ENCODE measurements around the gene SLC35D1.
"Not testable (repeated sequence)": the region's sequence is repeated elsewhere in the genome, so short reads cannot be mapped to it uniquely, and the experiment has no call there.

Gene SLC35D1

GRCh38 chr1:66980745-66981367 lies 73.1 kb downstream of the SLC35D1 start:
- H4K20me1 ChIP-seq (ENCODE audit: insufficient read depth, low read length, poor library complexity, severe bottlenecking), result no peaks in the 10 kb centered on the region
- H3K9ac ChIP-seq (ENCODE audit: low read depth, low read length, poor library complexity, severe bottlenecking), result no peak overlapping the region
- TF ChIP-seq CTCF (conservative IDR thresholded peaks at IDR 0.05; ENCODE audit: low read length) (no peak), EZH2phosphoT487 (IDR thresholded peaks at IDR 0.05; ENCODE audit: borderline replicate concordance) (no peak)
- no peaks in the 10 kb centered on the region for H3K4me1 ChIP-seq (ENCODE audit: insufficient read depth, low read length, poor library complexity, severe bottlenecking)
- no peaks in the 10 kb centered on the region for H3K9me3 ChIP-seq (ENCODE audit: insufficient read depth, low read depth, low read length)
- no peaks in the 10 kb centered on the region for H3K27me3 ChIP-seq (ENCODE audit: insufficient read depth, low read length, poor library complexity, severe bottlenecking)
- peak overlapping the region; percentile 63 for H3K4me3 ChIP-seq (ENCODE audit: low read length, poor library complexity, severe bottlenecking)
- no peaks in the 10 kb centered on the region for H3K9me2 ChIP-seq (replicated peaks; ENCODE audit: low read depth, low read length)
- peak overlapping the region; percentile 50 for H3K4me2 ChIP-seq (ENCODE audit: low read depth, low read length, poor library complexity, severe bottlenecking)
- no peaks in the 10 kb centered on the region for H3K79me2 ChIP-seq (ENCODE audit: insufficient read depth, low read length)
- H2AFZ ChIP-seq (ENCODE audit: low read length), result no peak overlapping the region
- peaks cover 87% of the 10 kb centered on the region for H3K36me3 ChIP-seq (ENCODE audit: insufficient read depth, low read length)
- H3F3A ChIP-seq (ENCODE audit: low read depth), result no peaks in the 10 kb centered on the region

GRCh38 chr1:66979621-66980020 lies 74.3 kb downstream of the SLC35D1 start:
- not testable (repeated sequence) for H3K4me2 ChIP-seq (ENCODE audit: low read depth, low read length, poor library complexity, severe bottlenecking); H3K79me2 ChIP-seq (ENCODE audit: insufficient read depth, low read length); H3K27me3 ChIP-seq (ENCODE audit: insufficient read depth, low read length, poor library complexity, severe bottlenecking); H3F3A ChIP-seq (ENCODE audit: low read depth); H4K20me1 ChIP-seq (ENCODE audit: insufficient read depth, low read length, poor library complexity, severe bottlenecking); H2AFZ ChIP-seq (ENCODE audit: low read length); H3K9me3 ChIP-seq (ENCODE audit: insufficient read depth, low read depth, low read length); H3K9ac ChIP-seq (ENCODE audit: low read depth, low read length, poor library complexity, severe bottlenecking); H3K4me1 ChIP-seq (ENCODE audit: insufficient read depth, low read length, poor library complexity, severe bottlenecking); H3K9me2 ChIP-seq (replicated peaks; ENCODE audit: low read depth, low read length); H3K4me3 ChIP-seq (ENCODE audit: low read length, poor library complexity, severe bottlenecking)
- peaks cover 89% of the 10 kb centered on the region for H3K36me3 ChIP-seq (ENCODE audit: insufficient read depth, low read length)

GRCh38 chr1:66978201-66978600 lies 75.7 kb downstream of the SLC35D1 start:
- H2AFZ ChIP-seq (ENCODE audit: low read length), result no peak overlapping the region
- no peak overlapping the region for H3K4me3 ChIP-seq (ENCODE audit: low read length, poor library complexity, severe bottlenecking)
- no peaks in the 10 kb centered on the region for H3K9me2 ChIP-seq (replicated peaks; ENCODE audit: low read depth, low read length)
- H3K36me3 ChIP-seq (ENCODE audit: insufficient read depth, low read length), result peaks cover 88% of the 10 kb centered on the region; the same call in 1 of the 2 replicates
- no peaks in the 10 kb centered on the region for H3K79me2 ChIP-seq (ENCODE audit: insufficient read depth, low read length)
- H3K9me3 ChIP-seq (ENCODE audit: insufficient read depth, low read depth, low read length), result no peaks in the 10 kb centered on the region
- H3K4me1 ChIP-seq (ENCODE audit: insufficient read depth, low read length, poor library complexity, severe bottlenecking), result no peaks in the 10 kb centered on the region
- H3K9ac ChIP-seq (ENCODE audit: low read depth, low read length, poor library complexity, severe bottlenecking), result no peak overlapping the region
- H3F3A ChIP-seq (ENCODE audit: low read depth), result no peaks in the 10 kb centered on the region
- H3K27me3 ChIP-seq (ENCODE audit: insufficient read depth, low read length, poor library complexity, severe bottlenecking), result no peaks in the 10 kb centered on the region
- no peak overlapping the region for H3K4me2 ChIP-seq (ENCODE audit: low read depth, low read length, poor library complexity, severe bottlenecking)
- H4K20me1 ChIP-seq (ENCODE audit: insufficient read depth, low read length, poor library complexity, severe bottlenecking), result no peaks in the 10 kb centered on the region
- TF ChIP-seq EZH2phosphoT487 (IDR thresholded peaks at IDR 0.05; ENCODE audit: borderline replicate concordance), result no peak
- no peak for TF ChIP-seq CTCF (conservative IDR thresholded peaks at IDR 0.05; ENCODE audit: low read length)

- Histone ChIP-seq H3K4me2 (ENCODE audit: low read depth, low read length, poor library complexity, severe bottlenecking) (no peak overlapping the region), H3K36me3 (ENCODE audit: insufficient read depth, low read length) (peaks cover 81% of the 10 kb centered on the region), H3K79me2 (ENCODE audit: insufficient read depth, low read length) (no peaks in the 10 kb centered on the region), H3K4me3 (ENCODE audit: low read length, poor library complexity, severe bottlenecking) (no peak overlapping the region), H4K20me1 (ENCODE audit: insufficient read depth, low read length, poor library complexity, severe bottlenecking) (no peaks in the 10 kb centered on the region), H3K27me3 (ENCODE audit: insufficient read depth, low read length, poor library complexity, severe bottlenecking) (no peaks in the 10 kb centered on the region), H2AFZ (ENCODE audit: low read length) (no peak overlapping the region), H3K4me1 (ENCODE audit: insufficient read depth, low read length, poor library complexity, severe bottlenecking) (no peaks in the 10 kb centered on the region), H3F3A (ENCODE audit: low read depth) (peaks cover 3% of the 10 kb centered on the region; the same call in 1 of the 2 replicates), H3K9me2 (replicated peaks; ENCODE audit: low read depth, low read length) (no peaks in the 10 kb centered on the region), H3K9ac (ENCODE audit: low read depth, low read length, poor library complexity, severe bottlenecking) (no peak overlapping the region), H3K9me3 (ENCODE audit: insufficient read depth, low read depth, low read length) (peaks cover 5% of the 10 kb centered on the region; the same call in 1 of the 2 replicates)
- TF ChIP-seq EZH2phosphoT487 (IDR thresholded peaks at IDR 0.05; ENCODE audit: borderline replicate concordance) (no peak), CTCF (conservative IDR thresholded peaks at IDR 0.05; ENCODE audit: low read length) (no peak)
Observed at GRCh38 chr1:66968574-66968973, 85.4 kb downstream of the SLC35D1 start.

- H3K9me2 ChIP-seq (replicated peaks; ENCODE audit: low read depth, low read length); H2AFZ ChIP-seq (ENCODE audit: low read length); H3K4me2 ChIP-seq (ENCODE audit: low read depth, low read length, poor library complexity, severe bottlenecking); H3K9me3 ChIP-seq (ENCODE audit: insufficient read depth, low read depth, low read length); H3K79me2 ChIP-seq (ENCODE audit: insufficient read depth, low read length); H3K27me3 ChIP-seq (ENCODE audit: insufficient read depth, low read length, poor library complexity, severe bottlenecking); H3F3A ChIP-seq (ENCODE audit: low read depth); H3K4me1 ChIP-seq (ENCODE audit: insufficient read depth, low read length, poor library complexity, severe bottlenecking); H3K4me3 ChIP-seq (ENCODE audit: low read length, poor library complexity, severe bottlenecking); H3K9ac ChIP-seq (ENCODE audit: low read depth, low read length, poor library complexity, severe bottlenecking); H4K20me1 ChIP-seq (ENCODE audit: insufficient read depth, low read length, poor library complexity, severe bottlenecking): not testable (repeated sequence)
- peaks cover 83% of the 10 kb centered on the region for H3K36me3 ChIP-seq (ENCODE audit: insufficient read depth, low read length)
Observed at GRCh38 chr1:66966188-66966873, 87.6 kb downstream of the SLC35D1 start.

All from Loucy (cell line).